Tibial nerve (tissue), 4 donors: ENCODE measurements around the gene RNF121.

Source experiments
- CTCF ChIP-seq, 5 experiments: fragments of 200-600 bp in 3 of 5; fragments of 450-650 bp in 2 of 5; sonication (generic) in 3 of 5; IDR thresholded peaks; one replicate each; pipeline ENCODE4 v1.5.1; 2016 to 2019; ENCODE audit warnings: antibody characterized with exemption in 5 of 5, mild to moderate bottlenecking in 3 of 5, moderate library complexity in 2 of 5
- EP300 ChIP-seq, 2 donors: sonication (generic); formaldehyde crosslinking; IDR thresholded peaks; one replicate each; pipeline ENCODE4 v1.6.1; 2017; ENCODE audit warnings: antibody characterized with exemption in 2 of 2, mild to moderate bottlenecking in 1 of 2

- TF ChIP-seq CTCF (IDR thresholded peaks at IDR 0.05) (no peak), EP300 (IDR thresholded peaks at IDR 0.05) (no peak)
These were observed 18.7 kb downstream of the RNF121 start for GRCh38 chr11:71947498-71947897.
